HAP-1 (cell line): ENCODE results near the gene TBC1D16.
"Not testable (repeated sequence)": the region's sequence is repeated elsewhere in the genome, so short reads cannot be mapped to it uniquely, and the experiment has no call there.

Experiments
- DNase-seq, 2 experiments: peaks; one replicate each; pipeline ENCODE4 v3.0.0-alpha.2; 2016 to 2020; ENCODE audit warnings: low spot score in 2 of 2
- H3K27me3 ChIP-seq: fragments of 250-450 bp; sonication (Bioruptor Pico); 2 replicates; pipeline ENCODE4 v1.5.1; 2020; ENCODE audit warnings: low read depth, mild to moderate bottlenecking, moderate library complexity
- H3K36me3 ChIP-seq: fragments of 250-450 bp; sonication (Bioruptor Pico); replicated peaks from 2 replicates; pipeline ENCODE4 v1.5.1; 2020; ENCODE audit warnings: mild to moderate bottlenecking
- H3K4me1 ChIP-seq: fragments of 250-450 bp; sonication (Bioruptor Pico); 2 replicates; pipeline ENCODE4 v1.5.1; 2020; ENCODE audit warnings: mild to moderate bottlenecking
- H3K4me3 ChIP-seq: fragments of 250-450 bp; sonication (Bioruptor Pico); 2 replicates; pipeline ENCODE4 v1.5.1; 2020; ENCODE audit warnings: mild to moderate bottlenecking, moderate library complexity
- H3K9me3 ChIP-seq: fragments of 250-450 bp; sonication (Bioruptor Pico); 2 replicates; pipeline ENCODE4 v1.5.1; 2020; ENCODE audit warnings: mild to moderate bottlenecking, moderate library complexity
- in situ Hi-C: fragments of 300-500 bp; cut with MboI; formaldehyde crosslinking; loops from 3 replicates; pipeline ENCODE4 v1.14.3; 2020; ENCODE audit warnings: low sequenced_read_pairs, inconsistent platforms, mixed read lengths

TBC1D16 gene

DNA sequence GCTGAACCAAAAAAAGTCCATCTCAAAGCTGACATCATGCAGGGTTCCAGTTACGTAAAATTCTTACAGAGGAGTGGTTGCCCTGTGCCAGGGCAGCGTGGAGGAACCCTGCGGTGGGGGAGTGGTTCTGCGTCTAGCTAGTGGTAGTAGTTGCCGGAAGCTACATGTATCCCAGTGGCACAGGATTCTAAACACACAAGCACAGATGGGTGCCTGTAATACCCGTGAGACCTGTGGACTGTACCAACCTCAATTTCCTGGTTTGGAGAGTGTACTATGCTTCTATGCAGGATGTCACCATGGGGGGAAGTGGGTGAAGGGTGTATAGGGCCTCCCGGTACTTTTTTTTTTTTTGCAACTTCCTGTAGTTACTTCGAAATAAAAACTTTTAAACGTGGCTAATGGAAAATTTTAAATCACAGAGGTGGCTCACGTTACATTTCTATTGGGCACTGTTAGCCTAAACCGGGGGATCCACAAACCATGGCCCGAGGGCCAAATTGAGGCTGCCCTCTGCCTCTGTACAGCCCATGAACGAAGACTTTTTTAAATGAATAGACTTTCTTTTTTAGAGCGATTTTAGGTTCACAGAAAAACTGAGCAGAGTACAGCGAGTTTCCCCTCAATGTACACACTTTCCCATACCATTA lies 38.5 kb downstream of the TBC1D16 start:
- Histone ChIP-seq H3K36me3 (no peaks in the 10 kb centered on the region), H3K4me1 (peaks cover 18% of the 10 kb centered on the region)

DNA sequence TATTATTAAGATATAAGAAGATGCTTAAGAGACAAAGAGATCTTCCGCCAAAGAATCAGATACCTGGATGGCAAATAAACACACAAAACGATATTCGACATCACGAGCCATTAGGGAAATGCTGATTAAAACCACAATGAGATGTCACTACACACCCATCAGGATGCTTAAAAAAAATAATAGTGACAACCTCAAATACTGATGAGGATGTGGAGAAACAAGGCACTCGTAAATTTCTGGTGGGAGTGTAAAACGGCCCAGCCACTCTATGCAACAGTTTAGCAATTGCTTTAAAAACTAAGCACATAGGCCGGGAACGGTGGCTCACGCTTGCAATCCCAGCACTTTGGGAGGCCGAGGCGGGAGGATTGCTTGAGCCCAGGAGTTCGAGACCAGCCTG lies 39.4 kb downstream of the TBC1D16 start:
- DNase-seq = no peak
- H3K27me3 ChIP-seq = no peaks in the 10 kb centered on the region
- H3K4me3 ChIP-seq = no peak overlapping the region
- in situ Hi-C loops = loop anchor here (10.0 kb wide), 1 partner anchor 211 kb away; no protein-coding TSS in a partner anchor
- no peaks in the 10 kb centered on the region for H3K9me3 ChIP-seq
- H3K4me1 ChIP-seq = peaks cover 22% of the 10 kb centered on the region
- no peaks in the 10 kb centered on the region for H3K36me3 ChIP-seq

More for the DNA sequence above, 38.5 kb downstream of the TBC1D16 start:
- Histone ChIP-seq H3K4me3 (no peak overlapping the region), H3K27me3 (no peaks in the 10 kb centered on the region), H3K9me3 (no peaks in the 10 kb centered on the region)
- in situ Hi-C loops = loop anchor here (10.0 kb wide), 1 partner anchor 212 kb away; no protein-coding TSS in a partner anchor
- no peak for DNase-seq

DNA sequence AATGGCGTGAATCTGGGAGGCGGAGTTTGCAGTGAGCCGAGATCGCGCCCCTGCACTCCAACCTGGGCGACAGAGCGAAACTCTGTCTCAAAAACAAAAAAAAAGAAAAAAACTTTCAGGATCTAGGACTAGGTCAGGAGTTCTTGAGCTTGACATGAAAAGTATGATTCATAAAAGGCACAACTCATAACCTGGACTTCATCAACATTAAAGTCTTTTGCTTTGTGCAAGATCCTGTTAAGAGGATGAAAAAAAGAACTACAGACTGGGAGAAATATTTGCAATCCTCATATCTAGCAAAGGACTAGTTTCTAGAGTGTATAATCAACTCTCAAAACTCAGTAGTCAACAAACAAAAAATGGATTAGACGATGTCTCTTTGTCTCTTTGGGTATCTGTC lies 40.0 kb downstream of the TBC1D16 start:
- in situ Hi-C loops = loop anchor here (10.0 kb wide), 1 partner anchor 211 kb away; no protein-coding TSS in a partner anchor
- no peak for DNase-seq
- H3K4me3 ChIP-seq = no peak overlapping the region

DNA sequence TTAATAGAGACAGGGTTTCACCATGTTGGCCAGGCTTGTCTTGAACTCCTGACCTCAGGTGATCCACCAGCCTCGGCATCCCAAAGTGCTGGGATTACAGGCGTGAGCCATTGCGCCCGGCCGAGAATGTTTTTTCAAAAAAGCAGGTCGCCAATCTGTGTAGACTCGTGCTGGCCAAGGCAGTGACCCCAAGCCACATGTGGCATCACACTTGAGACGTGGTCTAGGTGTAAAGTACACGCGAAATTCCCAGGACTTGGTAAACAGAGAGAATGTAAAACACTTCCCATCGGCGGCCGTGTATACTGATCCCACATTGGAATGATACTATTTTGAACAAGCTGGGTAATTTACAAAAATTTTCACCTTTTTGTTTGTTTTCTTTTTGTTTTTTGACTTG lies 41.1 kb downstream of the TBC1D16 start:
- no peak for DNase-seq
- no peaks in the 10 kb centered on the region for H3K27me3 ChIP-seq
- no peak overlapping the region for H3K4me3 ChIP-seq
- H3K9me3 ChIP-seq = no peaks in the 10 kb centered on the region
- in situ Hi-C loops = loop anchor here (10.0 kb wide), 1 partner anchor 210 kb away; no protein-coding TSS in a partner anchor
- H3K36me3 ChIP-seq = no peaks in the 10 kb centered on the region
- peaks cover 24% of the 10 kb centered on the region for H3K4me1 ChIP-seq

More for the DNA sequence above, 40.0 kb downstream of the TBC1D16 start:
- Histone ChIP-seq H3K27me3 (no peaks in the 10 kb centered on the region), H3K36me3 (no peaks in the 10 kb centered on the region), H3K9me3 (no peaks in the 10 kb centered on the region), H3K4me1 (peaks cover 24% of the 10 kb centered on the region)

DNA sequence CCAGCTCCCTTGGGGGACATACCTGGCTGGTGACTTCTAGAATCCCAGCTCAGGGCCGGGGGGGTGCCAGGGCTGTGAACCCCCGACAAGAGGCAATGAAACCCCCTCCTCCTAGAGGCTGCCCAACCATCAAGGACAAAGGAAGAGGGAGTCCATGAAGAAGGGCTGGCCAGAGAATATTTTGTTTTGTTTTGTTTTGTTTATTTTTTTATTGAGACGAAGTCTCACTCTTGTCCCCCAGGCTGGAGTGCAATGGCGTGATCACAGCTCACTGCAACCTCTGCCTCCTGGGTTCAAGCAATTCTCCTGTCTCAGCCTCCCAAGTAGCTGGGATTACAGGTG lies 41.5 kb downstream of the TBC1D16 start:
- DNase-seq, H3K4me3 ChIP-seq, H3K9me3 ChIP-seq, H3K27me3 ChIP-seq, H3K36me3 ChIP-seq: not testable (repeated sequence)
- in situ Hi-C loops = loop anchor here (10.0 kb wide), 1 partner anchor 209 kb away; no protein-coding TSS in a partner anchor
- H3K4me1 ChIP-seq = peaks cover 24% of the 10 kb centered on the region

DNA sequence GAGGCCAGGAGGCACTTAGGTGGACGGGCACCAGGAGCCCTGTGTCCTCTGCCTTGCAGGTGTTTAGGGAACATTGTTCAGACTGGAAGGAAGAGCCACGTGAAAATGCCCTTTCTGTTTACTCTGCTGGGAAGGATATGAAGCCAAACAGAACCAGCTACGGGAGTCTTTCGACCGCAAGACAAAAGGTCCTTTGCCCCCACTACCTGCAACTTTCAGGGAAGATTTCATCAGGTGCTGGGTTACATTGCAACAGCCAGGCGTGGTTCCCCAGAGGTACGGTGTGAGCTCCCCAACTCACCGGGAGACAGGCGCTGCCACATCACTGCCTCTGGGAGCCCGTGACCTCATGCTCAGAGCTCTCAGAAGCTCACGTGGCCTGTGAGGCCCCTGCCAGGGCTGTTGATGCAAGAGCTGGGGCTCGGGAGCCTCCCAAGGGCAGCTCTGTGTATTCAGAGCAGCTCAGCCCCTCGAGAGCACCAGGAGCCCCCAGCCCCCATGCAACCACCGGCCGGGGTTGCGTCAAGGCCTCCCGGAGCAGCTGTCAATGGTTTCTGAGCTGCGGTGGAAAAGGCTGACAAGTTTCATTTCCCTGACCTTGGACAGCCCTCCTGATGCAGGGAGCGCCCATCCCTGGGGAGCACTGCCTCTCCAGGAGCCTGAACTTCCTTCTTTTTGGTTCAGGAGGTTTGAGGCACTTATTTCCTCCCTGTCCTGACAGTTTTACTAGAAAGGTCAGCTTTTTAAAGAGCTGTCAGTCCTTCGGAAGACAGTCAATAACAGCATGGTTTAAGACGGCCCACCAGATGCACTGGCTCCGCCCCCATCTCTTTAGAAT lies 42.1 kb downstream of the TBC1D16 start:
- DNase-seq = peak in 1 of 2 experiments; percentile 41
- H3K4me1 ChIP-seq = peaks cover 24% of the 10 kb centered on the region
- in situ Hi-C loops = loop anchor here (10.0 kb wide), 1 partner anchor 209 kb away; no protein-coding TSS in a partner anchor
- H3K27me3 ChIP-seq = no peaks in the 10 kb centered on the region
- H3K4me3 ChIP-seq = no peak overlapping the region
- H3K9me3 ChIP-seq = no peaks in the 10 kb centered on the region
- no peaks in the 10 kb centered on the region for H3K36me3 ChIP-seq

DNA sequence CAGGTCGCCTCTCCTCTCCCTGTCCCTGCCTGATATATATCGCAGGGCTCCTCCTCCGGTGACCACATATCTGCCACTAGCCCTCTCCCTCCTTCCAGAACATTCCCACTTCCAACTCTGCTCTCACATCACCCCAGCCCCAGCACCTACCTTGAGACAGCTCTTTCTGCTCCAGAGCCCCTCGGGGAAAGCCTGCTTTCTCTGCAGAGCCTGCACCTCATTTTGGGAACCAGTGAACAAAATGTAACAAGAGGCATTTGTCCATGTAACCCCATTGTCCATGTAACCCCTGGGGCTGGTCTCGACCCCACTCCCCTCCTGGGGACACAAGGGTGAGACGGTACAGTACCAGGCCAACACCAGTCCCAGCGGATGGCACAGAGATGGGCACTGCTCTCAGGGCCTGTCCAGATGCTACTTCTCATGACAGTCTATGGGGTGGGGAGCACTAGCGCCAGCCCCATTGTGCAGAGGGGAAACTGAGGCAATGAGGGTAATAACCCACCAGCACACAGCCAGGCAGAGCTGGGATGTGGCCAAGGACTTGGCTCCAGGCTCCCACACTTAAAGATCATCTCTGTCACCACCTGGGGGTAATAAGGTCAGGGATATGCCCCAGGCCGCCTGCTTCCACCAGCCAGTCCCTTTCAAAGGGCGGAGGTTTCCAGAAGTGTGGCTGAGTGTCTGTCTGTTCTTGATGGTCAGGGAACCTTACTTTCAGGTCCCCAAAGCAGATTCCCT lies 42.9 kb downstream of the TBC1D16 start:
- H3K4me3 ChIP-seq = no peak overlapping the region
- in situ Hi-C loops = loop anchor here (10.0 kb wide), 1 partner anchor 208 kb away; no protein-coding TSS in a partner anchor

DNA sequence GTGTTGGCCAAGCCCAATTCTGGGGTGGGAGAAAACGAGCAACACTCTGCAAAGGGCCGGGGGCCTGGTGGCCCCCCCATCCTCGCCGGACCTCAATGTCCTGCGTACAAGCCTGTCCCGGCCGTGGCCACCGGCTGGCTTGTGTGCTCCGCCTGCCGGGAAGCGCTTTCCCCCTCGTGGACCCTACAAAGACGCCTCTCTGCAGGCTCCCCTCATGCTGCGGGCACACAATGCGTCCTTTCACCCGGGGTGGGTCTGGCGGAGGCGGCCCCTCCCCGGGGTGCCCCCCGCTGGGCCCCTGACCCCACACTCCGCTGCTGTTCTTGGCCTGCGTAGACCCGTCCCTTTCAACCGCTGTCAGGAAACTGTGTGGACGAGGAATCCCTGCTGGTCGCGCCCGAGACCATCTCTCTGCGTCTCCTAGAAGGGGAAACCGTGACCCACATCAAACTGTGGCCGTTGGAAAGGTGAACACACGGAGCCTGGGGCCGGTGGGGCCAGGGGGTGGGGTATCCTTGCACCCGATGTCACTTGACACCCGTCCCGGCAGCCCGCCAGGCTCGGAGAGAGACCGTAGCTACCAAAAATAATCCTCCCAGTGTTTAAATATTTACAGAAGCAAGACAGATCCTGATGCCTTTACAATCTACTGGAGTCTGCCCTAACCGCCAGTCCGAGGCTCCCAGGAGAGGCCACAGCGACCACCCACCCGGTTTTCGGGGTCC lies 43.6 kb downstream of the TBC1D16 start:
- no peak for DNase-seq
- Histone ChIP-seq H3K36me3 (no peaks in the 10 kb centered on the region), H3K4me3 (no peak overlapping the region), H3K9me3 (no peaks in the 10 kb centered on the region), H3K27me3 (no peaks in the 10 kb centered on the region), H3K4me1 (peaks cover 24% of the 10 kb centered on the region)
- in situ Hi-C loops = loop anchor here (10.0 kb wide), 1 partner anchor 207 kb away; no protein-coding TSS in a partner anchor

More for the DNA sequence above, 42.9 kb downstream of the TBC1D16 start:
- no peaks in the 10 kb centered on the region for H3K27me3 ChIP-seq
- peaks cover 24% of the 10 kb centered on the region for H3K4me1 ChIP-seq
- DNase-seq = no peak
- no peaks in the 10 kb centered on the region for H3K9me3 ChIP-seq
- no peaks in the 10 kb centered on the region for H3K36me3 ChIP-seq

DNA sequence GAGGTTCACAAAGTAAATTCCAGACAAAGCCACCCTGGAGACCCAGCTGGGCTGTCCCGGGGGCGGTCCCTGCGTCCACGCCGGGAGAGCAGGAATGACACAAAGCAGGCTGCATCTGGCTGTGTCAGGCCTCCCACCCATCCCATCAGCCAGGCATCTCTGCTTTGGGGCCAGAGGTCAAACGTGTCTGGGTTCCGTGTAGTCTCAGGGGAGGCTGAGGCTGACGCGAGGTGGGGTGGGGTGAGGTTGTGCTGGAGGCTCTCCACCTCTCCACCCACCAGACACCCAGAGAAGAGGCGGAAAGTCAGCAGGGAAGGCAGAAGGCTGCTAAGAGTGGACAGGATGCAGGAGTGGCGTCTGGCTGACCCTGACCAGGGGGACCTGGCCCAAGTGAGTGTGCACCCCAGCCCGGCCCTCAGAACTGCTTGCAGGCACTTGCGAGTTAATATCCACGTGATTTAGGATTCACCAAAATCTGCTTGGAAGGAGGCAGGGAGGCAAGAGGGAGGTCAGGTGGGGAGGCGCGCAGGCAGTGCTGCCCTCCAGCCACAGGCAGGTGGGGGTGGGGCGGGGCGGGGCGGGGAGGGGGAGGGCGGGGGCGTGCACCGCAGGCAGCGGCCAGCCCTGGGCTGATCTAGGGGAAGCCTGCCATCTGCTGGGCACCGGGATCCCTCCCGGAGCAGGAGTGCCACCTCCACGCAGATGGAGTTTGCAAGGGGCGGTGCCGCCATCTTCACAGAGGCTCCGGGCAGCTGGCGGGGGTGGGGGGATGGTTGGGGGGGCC lies 44.3 kb downstream of the TBC1D16 start:
- Histone ChIP-seq H3K9me3 (no peaks in the 10 kb centered on the region), H3K4me1 (peaks cover 24% of the 10 kb centered on the region), H3K27me3 (no peaks in the 10 kb centered on the region), H3K4me3 (no peak overlapping the region), H3K36me3 (no peaks in the 10 kb centered on the region)
- peak; percentile 59 to 90 for DNase-seq
- in situ Hi-C loops = loop anchor here (10.0 kb wide), 1 partner anchor 207 kb away; no protein-coding TSS in a partner anchor

DNA sequence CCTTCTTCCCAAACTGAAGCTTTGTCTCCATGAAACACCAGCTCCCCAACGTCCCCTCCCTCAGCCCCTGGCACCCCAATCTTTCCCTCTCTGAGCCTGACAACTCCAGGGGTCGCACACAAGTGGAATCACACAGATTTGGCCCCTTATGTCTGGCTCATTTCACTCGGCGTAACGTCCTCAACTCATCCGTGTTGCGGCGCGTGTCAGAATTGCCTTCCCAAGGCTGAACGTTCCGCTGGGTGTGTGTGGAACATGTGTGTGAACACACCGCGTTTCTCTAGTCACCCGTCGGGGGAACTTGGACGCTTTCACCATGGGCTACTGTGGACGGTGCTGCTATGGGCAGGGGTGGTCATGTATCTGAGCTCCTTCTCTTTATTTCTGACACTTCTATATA lies 45.0 kb downstream of the TBC1D16 start:
- Histone ChIP-seq H3K9me3 (no peaks in the 10 kb centered on the region), H3K36me3 (no peaks in the 10 kb centered on the region), H3K27me3 (no peaks in the 10 kb centered on the region), H3K4me1 (peaks cover 21% of the 10 kb centered on the region), H3K4me3 (no peak overlapping the region)
- in situ Hi-C loops = loop anchor here (10.0 kb wide), 1 partner anchor 206 kb away; no protein-coding TSS in a partner anchor
- DNase-seq = no peak

DNA sequence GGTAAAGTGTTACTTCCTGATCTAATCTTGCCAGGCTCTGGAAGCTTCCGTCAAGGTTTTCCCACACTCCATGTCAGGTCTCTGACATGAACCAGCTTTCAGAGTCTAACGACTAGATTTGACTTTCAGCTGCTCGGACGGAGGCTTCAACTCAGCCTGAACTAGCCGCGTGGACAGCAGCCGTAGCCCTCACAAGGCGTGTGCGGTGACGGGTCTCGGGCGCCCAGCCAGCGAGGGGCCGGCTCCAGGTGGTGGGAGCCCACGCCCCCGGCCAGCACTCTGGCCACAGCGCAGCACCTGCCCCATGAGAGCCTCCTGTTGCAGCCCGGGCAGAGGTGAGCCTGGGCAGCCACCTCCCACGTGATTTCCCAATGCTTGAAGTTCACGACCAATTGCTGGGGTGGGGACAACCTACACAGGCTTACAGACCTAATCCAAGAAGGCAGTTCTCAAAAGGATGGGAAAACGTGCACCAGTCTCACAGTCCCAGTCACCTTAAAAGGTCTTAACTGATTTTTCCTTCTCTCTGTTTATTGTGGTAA lies 45.5 kb downstream of the TBC1D16 start:
- in situ Hi-C loops = loop anchor here (10.0 kb wide), 1 partner anchor 205 kb away; no protein-coding TSS in a partner anchor
- peaks cover 21% of the 10 kb centered on the region for H3K4me1 ChIP-seq

More for the DNA sequence above, 45.5 kb downstream of the TBC1D16 start:
- no peak for DNase-seq
- no peaks in the 10 kb centered on the region for H3K36me3 ChIP-seq
- no peak overlapping the region for H3K4me3 ChIP-seq
- H3K27me3 ChIP-seq = no peaks in the 10 kb centered on the region
- H3K9me3 ChIP-seq = no peaks in the 10 kb centered on the region
